ENCODE data around the gene HCN1.

Gene HCN1

DNA sequence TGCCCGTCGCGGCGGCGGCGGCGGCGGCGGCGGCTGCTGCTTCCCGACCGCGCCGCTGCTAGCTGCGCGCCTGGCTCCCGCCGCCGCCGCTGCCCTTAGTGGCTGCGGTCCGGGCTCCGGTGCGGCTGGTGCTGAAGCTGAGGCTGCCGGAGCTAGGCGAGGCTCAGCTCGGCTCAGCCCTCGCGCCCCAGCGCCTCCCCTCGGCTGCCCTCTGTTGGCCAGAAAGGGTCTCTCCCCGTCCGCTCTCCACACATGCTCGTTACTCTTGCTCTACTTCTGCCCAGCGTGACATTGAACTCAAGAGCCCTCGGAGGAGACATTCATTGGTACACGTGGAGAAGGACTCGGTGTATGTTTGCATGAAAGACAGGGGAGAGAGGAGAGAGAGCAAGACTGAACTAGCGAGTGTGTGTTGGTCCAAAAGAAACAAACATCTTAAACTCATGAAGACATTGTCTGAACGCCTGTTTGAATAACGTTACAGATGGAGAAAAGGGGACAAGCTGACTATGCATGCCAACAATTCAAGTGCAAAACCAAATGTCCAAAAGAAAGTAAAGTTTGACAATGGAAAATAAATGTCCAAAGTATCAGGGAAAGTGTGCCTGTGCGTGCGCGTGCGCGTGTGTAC is at the start of gene HCN1:
TSS of gene HCN1 (minus strand) at position 175 of the 631 bp plus-strand sequence.
- DNase-seq (ENCODE audit: low read depth, low spot score) = peak; percentile 76
- no peak within 1 kb of the TSS for H3K4me3 ChIP-seq (ENCODE audit: low read depth, low read length)
- in situ Hi-C loops (cut with HindIII; ENCODE audit: low sequenced_read_pairs) = no loop called here
- peak; percentile 84 for TF ChIP-seq CTCF (IDR thresholded peaks at IDR 0.05; ENCODE audit: low read depth, low read length)

DNA sequence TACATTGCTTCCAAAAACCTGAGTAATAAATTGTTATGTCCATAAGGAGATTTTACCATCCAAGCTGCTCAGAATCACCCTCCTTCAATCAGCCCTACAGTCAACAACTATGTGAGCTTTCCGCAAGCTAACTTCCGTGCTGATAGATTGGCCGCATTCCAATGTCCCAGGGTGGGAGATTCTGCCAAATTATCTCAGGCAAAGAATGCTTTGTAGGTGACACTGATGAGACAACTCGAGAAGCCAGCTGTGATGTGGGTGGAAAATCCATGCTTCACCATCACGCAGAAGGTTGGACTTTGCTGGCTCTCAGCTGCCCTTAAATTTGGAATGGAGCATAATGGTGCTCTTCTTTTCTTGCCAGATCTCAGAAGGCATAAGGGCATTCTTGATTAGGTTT is 44.9 kb upstream of the HCN1 start:
- in situ Hi-C loops (cut with HindIII; ENCODE audit: low sequenced_read_pairs) = no loop called here
- H3K4me3 ChIP-seq (ENCODE audit: low read depth, low read length) = no peak overlapping the region
- TF ChIP-seq CTCF (IDR thresholded peaks at IDR 0.05; ENCODE audit: low read depth, low read length) = no peak
- no peak for DNase-seq (ENCODE audit: low read depth, low spot score)

- TF ChIP-seq CTCF (IDR thresholded peaks at IDR 0.05; ENCODE audit: low read depth, low read length) = no peak
- no peak for DNase-seq (ENCODE audit: low read depth, low spot score)
- in situ Hi-C loops (cut with HindIII; ENCODE audit: low sequenced_read_pairs) = no loop called here
Observed at GRCh38 chr5:45737153-45737552, 41.0 kb upstream of the HCN1 start.

DNA sequence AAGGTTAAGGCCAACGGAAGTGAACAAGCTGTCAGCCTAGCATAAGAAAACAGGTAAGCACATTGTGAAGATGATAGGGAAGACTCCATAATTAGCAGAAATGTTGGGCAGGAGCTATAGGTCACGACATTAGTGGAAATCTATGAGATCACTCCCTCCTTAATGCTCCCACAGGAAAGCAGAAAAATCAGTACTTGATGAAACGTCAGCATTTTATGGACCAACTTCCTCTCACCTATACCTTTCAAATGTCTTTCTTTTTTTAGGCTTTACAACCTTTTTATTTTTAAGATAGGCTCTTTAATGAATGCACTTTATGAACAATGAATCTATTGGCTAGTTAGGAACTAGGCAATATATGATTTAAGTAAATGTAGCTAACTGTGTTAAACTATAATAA is 29.4 kb upstream of the HCN1 start:
- in situ Hi-C loops (cut with HindIII; ENCODE audit: low sequenced_read_pairs) = no loop called here
- no peak overlapping the region for H3K4me3 ChIP-seq (ENCODE audit: low read depth, low read length)
- TF ChIP-seq CTCF (IDR thresholded peaks at IDR 0.05; ENCODE audit: low read depth, low read length) = no peak
- DNase-seq (ENCODE audit: low read depth, low spot score) = no peak

More at GRCh38 chr5:45737153-45737552, 41.0 kb upstream of the HCN1 start:
- H3K4me3 ChIP-seq (ENCODE audit: low read depth, low read length) = no peak overlapping the region

GRCh38 chr5:45697201-45697600 is 1.0 kb upstream of the HCN1 start:
- in situ Hi-C loops (cut with HindIII; ENCODE audit: low sequenced_read_pairs) = no loop called here
- no peak overlapping the region for H3K4me3 ChIP-seq (ENCODE audit: low read depth, low read length)
- no peak for DNase-seq (ENCODE audit: low read depth, low spot score)
- no peak for TF ChIP-seq CTCF (IDR thresholded peaks at IDR 0.05; ENCODE audit: low read depth, low read length)

DNA sequence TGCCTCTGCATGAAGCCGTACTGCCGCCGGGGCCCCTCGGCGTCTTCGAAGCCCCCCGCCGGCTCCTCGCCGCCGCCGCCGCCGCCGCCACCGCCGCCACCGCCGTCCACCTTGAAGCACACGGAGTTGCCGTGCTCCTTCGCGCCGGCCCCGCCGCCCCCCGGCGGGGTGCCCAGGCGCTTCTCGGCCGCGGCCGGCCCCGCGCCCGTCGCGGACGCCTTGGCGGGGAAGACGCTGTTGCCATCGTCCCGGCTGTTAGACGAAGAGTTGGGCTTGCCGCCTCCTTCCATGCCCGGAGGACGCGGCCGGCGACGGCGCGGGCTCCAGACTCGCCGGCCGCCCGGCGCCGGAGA is 400 bp downstream of the HCN1 start:
- in situ Hi-C loops (cut with HindIII; ENCODE audit: low sequenced_read_pairs) = no loop called here
- no peak for TF ChIP-seq CTCF (IDR thresholded peaks at IDR 0.05; ENCODE audit: low read depth, low read length)
- no peak for DNase-seq (ENCODE audit: low read depth, low spot score)
- no peak overlapping the region for H3K4me3 ChIP-seq (ENCODE audit: low read depth, low read length)
